CD14-positive monocyte (primary cell): ENCODE results near the gene DSG3. TPM values are rescaled to one million over a fixed set of nuclear protein-coding genes. Genes with fewer than 3 reads are reported as not detected.

ENCODE experiments used
- DNase-seq, 3 donors: peaks; one replicate each; pipeline ENCODE4 v3.0.0-alpha.2; 2011 to 2022
- H2AFZ ChIP-seq: 2 replicates; pipeline ENCODE4 v1.6.0; 2012; ENCODE audit warnings: mild to moderate bottlenecking, low read depth, low read length, inconsistent platforms; ENCODE audit not compliant: insufficient read depth, poor library complexity, severe bottlenecking
- H3K27ac ChIP-seq, 2 donors: 1 replicate in 1 of 2; 2 replicates in 1 of 2; pipeline ENCODE4 v1.5.1; 2012 to 2013; ENCODE audit warnings: low read length in 2 of 2, control low read depth in 1 of 2, inconsistent platforms in 1 of 2, low read depth in 1 of 2, mild to moderate bottlenecking in 1 of 2
- H3K27me3 ChIP-seq, 2 donors: one replicate each; pipeline versions ENCODE4 v1.6.0 to v1.6.1; 2011 to 2013; ENCODE audit warnings: low read length in 2 of 2; ENCODE audit not compliant: control insufficient read depth in 2 of 2, insufficient read depth in 2 of 2
- H3K36me3 ChIP-seq, 2 donors: replicated peaks in 1 of 2; 1 replicate in 1 of 2; 2 replicates in 1 of 2; pipeline versions ENCODE4 v1.5.1 to v1.6.1; 2012 to 2013; ENCODE audit warnings: low read length in 2 of 2, control low read depth in 1 of 2, inconsistent platforms in 1 of 2, mild to moderate bottlenecking in 1 of 2; ENCODE audit not compliant: insufficient read depth in 2 of 2, control insufficient read depth in 1 of 2
- H3K4me1 ChIP-seq, 2 donors: 1 replicate in 1 of 2; 2 replicates in 1 of 2; pipeline versions ENCODE4 v1.5.1 to v1.6.1; 2012 to 2013; ENCODE audit warnings: low read length in 2 of 2, control low read depth in 1 of 2, inconsistent platforms in 1 of 2, mild to moderate bottlenecking in 1 of 2, moderate library complexity in 1 of 2; ENCODE audit not compliant: insufficient read depth in 2 of 2, control insufficient read depth in 1 of 2
- H3K4me2 ChIP-seq: replicated peaks from 2 replicates; pipeline ENCODE3; 2012; ENCODE audit warnings: low read length, moderate library complexity, mild to moderate bottlenecking; ENCODE audit not compliant: poor library complexity, severe bottlenecking; ENCODE audit errors: extremely low read depth
- H3K4me3 ChIP-seq, 3 experiments: fragments of 200-600 bp in 1 of 3; sonication (generic) in 1 of 3; replicated peaks in 1 of 3; 1 replicate in 2 of 3; 2 replicates in 1 of 3; pipeline ENCODE4 v1.5.1; 2011 to 2013; ENCODE audit warnings: low read length in 3 of 3, mild to moderate bottlenecking in 3 of 3, control low read depth in 2 of 3, low read depth in 2 of 3, inconsistent platforms in 1 of 3, moderate library complexity in 1 of 3
- H3K79me2 ChIP-seq: 2 replicates; pipeline ENCODE4 v1.6.0; 2012; ENCODE audit warnings: mild to moderate bottlenecking, control low read depth, inconsistent platforms, low read length, moderate library complexity; ENCODE audit not compliant: insufficient read depth
- H3K9ac ChIP-seq: 2 replicates; pipeline ENCODE4 v1.6.0; 2017; ENCODE audit warnings: low read length, mild to moderate bottlenecking; ENCODE audit not compliant: insufficient read depth, poor library complexity, severe bottlenecking
- H3K9me3 ChIP-seq, 2 donors: replicated peaks in 1 of 2; 1 replicate in 1 of 2; 2 replicates in 1 of 2; pipeline versions ENCODE4 v1.5.1 to v1.6.1; 2012 to 2013; ENCODE audit warnings: low read length in 2 of 2, control low read depth in 1 of 2; ENCODE audit not compliant: control insufficient read depth in 1 of 2, insufficient read depth in 1 of 2
- H4K20me1 ChIP-seq: 2 replicates; pipeline ENCODE4 v1.6.0; 2012; ENCODE audit warnings: mild to moderate bottlenecking, low read length, control low read depth, moderate library complexity; ENCODE audit not compliant: insufficient read depth
- H3K27ac Mint-ChIP-seq, 7 donors: one replicate each; pipeline ENCODE4 v1.8.0; 2020; ENCODE audit warnings: mild to moderate bottlenecking in 7 of 7, mixed read lengths in 7 of 7, moderate library complexity in 6 of 7, inconsistent platforms in 2 of 7
- H3K27me3 Mint-ChIP-seq, 3 donors: one replicate each; pipeline ENCODE4 v1.8.0; 2021 to 2022; ENCODE audit warnings: low read depth in 3 of 3, mild to moderate bottlenecking in 3 of 3, mixed read lengths in 3 of 3, moderate library complexity in 3 of 3, inconsistent platforms in 1 of 3
- H3K36me3 Mint-ChIP-seq, 2 donors: one replicate each; pipeline ENCODE4 v1.8.0; 2020; ENCODE audit warnings: mixed read lengths in 2 of 2, inconsistent platforms in 1 of 2, mild to moderate bottlenecking in 1 of 2
- H3K4me1 Mint-ChIP-seq: one replicate; pipeline ENCODE4 v1.8.0; 2020; ENCODE audit warnings: mild to moderate bottlenecking, mixed read lengths
- H3K4me3 Mint-ChIP-seq, 2 donors: one replicate each; pipeline ENCODE4 v1.8.0; 2020; ENCODE audit warnings: mild to moderate bottlenecking in 2 of 2, mixed read lengths in 2 of 2, moderate library complexity in 1 of 2
- H3K9me3 Mint-ChIP-seq, 7 donors: one replicate each; pipeline ENCODE4 v1.8.0; 2020 to 2022; ENCODE audit warnings: mixed read lengths in 7 of 7, mild to moderate bottlenecking in 6 of 7, moderate library complexity in 6 of 7, inconsistent platforms in 2 of 7
- WGBS: methylation state at CpG from one replicate; pipeline ENCODE4 v1.1.5; 2013; ENCODE audit warnings: missing lambda C conversion rate; ENCODE audit not compliant: insufficient coverage; 5-methylcytosine and 5-hydroxymethylcytosine counted together
- intact Hi-C, 2 donors: fragments of 100-400 bp; cut with micrococcal nuclease; formaldehyde crosslinking; loops; one replicate each; pipeline versions ENCODE4 v1.15.0 to v1.15.1; 2023
- polyA plus RNA-seq, 3 donors: library from polyadenylated mRNA; depleted of rRNA in 1 of 3; unstranded in 2 of 3; stranded (reverse) in 1 of 3; fragments of 300-500 nt in 2 of 3; fragments of >200 nt in 1 of 3; fragmentation: Illumina TruSeq in 2 of 3; gene quantifications; 1 replicate in 2 of 3; 2 replicates in 1 of 3; pipeline ENCODE4 v1.2.3, GENCODE V29; 2012 to 2021
- TF ChIP-seq, protein P1 (sequence below): fragments of 200-600 bp; IDR thresholded peaks from one replicate; pipeline ENCODE4 v1.8.0; 2022; ENCODE audit warnings: antibody characterized with exemption, mild to moderate bottlenecking

DSG3 gene
- polyA plus RNA-seq, 3 donors: not detected

DNA sequence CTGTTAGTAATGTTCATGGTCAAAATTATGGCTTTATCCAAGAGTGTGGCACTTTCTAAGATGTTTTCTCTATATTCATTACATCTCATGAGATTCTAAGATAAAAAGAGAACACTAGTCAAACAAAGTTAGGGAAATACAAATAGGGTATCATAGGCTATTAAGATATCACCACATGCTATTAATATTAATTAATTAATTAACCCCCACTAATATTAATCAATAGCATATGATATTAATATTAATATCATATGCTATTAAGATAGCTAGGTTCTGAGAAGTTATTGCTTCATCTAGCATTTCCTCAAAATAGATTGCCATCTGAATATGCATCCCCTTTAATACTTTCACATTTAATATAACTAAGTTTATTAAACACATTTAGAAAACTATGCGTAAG, 22.1 kb downstream of the DSG3 start:
- Mint-ChIP-seq H3K36me3 (no peaks in the 10 kb centered on the region), H3K4me3 (no peak overlapping the region), H3K27me3 (peaks cover 0 to 4% (median 2%) of the 10 kb centered on the region in 3 donors), H3K4me1 (no peaks in the 10 kb centered on the region), H3K9me3 (peaks cover 0 to 2% (median 0%) of the 10 kb centered on the region in 7 donors), H3K27ac (no peak overlapping the region)
- H3K27ac ChIP-seq: no peak overlapping the region
- H3K4me3 ChIP-seq: no peak overlapping the region
- TF ChIP-seq, protein P1, sequence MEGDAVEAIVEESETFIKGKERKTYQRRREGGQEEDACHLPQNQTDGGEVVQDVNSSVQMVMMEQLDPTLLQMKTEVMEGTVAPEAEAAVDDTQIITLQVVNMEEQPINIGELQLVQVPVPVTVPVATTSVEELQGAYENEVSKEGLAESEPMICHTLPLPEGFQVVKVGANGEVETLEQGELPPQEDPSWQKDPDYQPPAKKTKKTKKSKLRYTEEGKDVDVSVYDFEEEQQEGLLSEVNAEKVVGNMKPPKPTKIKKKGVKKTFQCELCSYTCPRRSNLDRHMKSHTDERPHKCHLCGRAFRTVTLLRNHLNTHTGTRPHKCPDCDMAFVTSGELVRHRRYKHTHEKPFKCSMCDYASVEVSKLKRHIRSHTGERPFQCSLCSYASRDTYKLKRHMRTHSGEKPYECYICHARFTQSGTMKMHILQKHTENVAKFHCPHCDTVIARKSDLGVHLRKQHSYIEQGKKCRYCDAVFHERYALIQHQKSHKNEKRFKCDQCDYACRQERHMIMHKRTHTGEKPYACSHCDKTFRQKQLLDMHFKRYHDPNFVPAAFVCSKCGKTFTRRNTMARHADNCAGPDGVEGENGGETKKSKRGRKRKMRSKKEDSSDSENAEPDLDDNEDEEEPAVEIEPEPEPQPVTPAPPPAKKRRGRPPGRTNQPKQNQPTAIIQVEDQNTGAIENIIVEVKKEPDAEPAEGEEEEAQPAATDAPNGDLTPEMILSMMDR: no peak
- no peak for DNase-seq
- no peaks in the 10 kb centered on the region for H4K20me1 ChIP-seq
- no peaks in the 10 kb centered on the region for H3K4me1 ChIP-seq
- no CpG with 5 or more reads among the region's 1 CpG for WGBS
- H3K9me3 ChIP-seq: no peaks in the 10 kb centered on the region
- H3K9ac ChIP-seq: no peak overlapping the region
- no peaks in the 10 kb centered on the region for H3K36me3 ChIP-seq
- no peaks in the 10 kb centered on the region for H3K27me3 ChIP-seq
- H2AFZ ChIP-seq: no peak overlapping the region
- no peak overlapping the region for H3K4me2 ChIP-seq
- H3K79me2 ChIP-seq: no peaks in the 10 kb centered on the region
- intact Hi-C loops: no loop called here

DNA sequence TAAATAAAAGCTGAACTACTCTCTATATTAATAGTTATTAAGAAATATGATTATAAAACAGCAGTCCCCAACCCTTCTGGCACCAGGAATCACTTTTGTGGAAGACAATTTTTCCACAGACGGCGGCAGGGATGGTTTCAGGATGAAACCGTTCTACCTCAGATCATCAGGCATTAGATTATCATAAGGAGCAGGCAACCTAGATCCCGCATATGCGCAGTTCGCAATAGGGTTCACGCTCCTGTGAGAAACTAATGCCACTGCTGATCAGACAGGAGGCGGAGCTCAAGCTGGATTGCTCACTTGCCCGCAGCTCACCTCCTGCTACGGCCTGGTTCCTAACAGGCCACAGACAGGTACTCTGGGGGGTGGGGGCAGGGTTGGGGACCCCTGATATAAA, 31.1 kb downstream of the DSG3 start:
- no peak overlapping the region for H3K4me3 ChIP-seq
- H3K27ac Mint-ChIP-seq: no peak overlapping the region
- no peaks in the 10 kb centered on the region for H4K20me1 ChIP-seq
- no peak overlapping the region for H3K4me2 ChIP-seq
- peaks cover 0 to 8% (median 2%) of the 10 kb centered on the region in 3 donors for H3K27me3 Mint-ChIP-seq
- H3K36me3 Mint-ChIP-seq: no peaks in the 10 kb centered on the region
- no peak for DNase-seq
- no peaks in the 10 kb centered on the region for H3K27me3 ChIP-seq
- no peaks in the 10 kb centered on the region for H3K79me2 ChIP-seq
- TF ChIP-seq, protein P1: no peak
- H3K4me1 ChIP-seq: no peaks in the 10 kb centered on the region
- no peak overlapping the region for H3K9ac ChIP-seq
- H3K9me3 ChIP-seq: no peaks in the 10 kb centered on the region
- H3K27ac ChIP-seq: no peak overlapping the region
- no peaks in the 10 kb centered on the region for H3K36me3 ChIP-seq
- no peak overlapping the region for H2AFZ ChIP-seq
- peaks cover 0 to 3% (median 0%) of the 10 kb centered on the region in 7 donors for H3K9me3 Mint-ChIP-seq
- over 99% methylated on average over 9 of the region's 10 CpGs for WGBS
- intact Hi-C loops: no loop called here
- no peaks in the 10 kb centered on the region for H3K4me1 Mint-ChIP-seq
- H3K4me3 Mint-ChIP-seq: no peak overlapping the region
